Right renal pelvis (tissue), 4 donors: Measurements from ENCODE around the gene NKPD1. TPM values are rescaled to one million over a fixed set of nuclear protein-coding genes. Genes with fewer than 3 reads are reported as not detected.
"Not testable (repeated sequence)": the region's sequence is repeated elsewhere in the genome, so short reads cannot be mapped to it uniquely, and the experiment has no call there.

Experiments used
- DNase-seq, 4 donors: peaks; one replicate each; pipeline ENCODE4 v3.0.0-alpha.2; 2013; ENCODE audit warnings: low read depth in 4 of 4, low spot score in 3 of 4, missing footprints in 1 of 4
- polyA plus RNA-seq, 4 donors: library from polyadenylated mRNA; unstranded; fragments of 120-200 nt; gene quantifications; one replicate each; pipeline ENCODE4 v1.2.1, GENCODE V29; 2013; ENCODE audit not compliant: insufficient read length in 4 of 4

NKPD1 gene
- polyA plus RNA-seq, 4 donors, result 0.10 to 0.25 (median 0.11) TPM

DNA sequence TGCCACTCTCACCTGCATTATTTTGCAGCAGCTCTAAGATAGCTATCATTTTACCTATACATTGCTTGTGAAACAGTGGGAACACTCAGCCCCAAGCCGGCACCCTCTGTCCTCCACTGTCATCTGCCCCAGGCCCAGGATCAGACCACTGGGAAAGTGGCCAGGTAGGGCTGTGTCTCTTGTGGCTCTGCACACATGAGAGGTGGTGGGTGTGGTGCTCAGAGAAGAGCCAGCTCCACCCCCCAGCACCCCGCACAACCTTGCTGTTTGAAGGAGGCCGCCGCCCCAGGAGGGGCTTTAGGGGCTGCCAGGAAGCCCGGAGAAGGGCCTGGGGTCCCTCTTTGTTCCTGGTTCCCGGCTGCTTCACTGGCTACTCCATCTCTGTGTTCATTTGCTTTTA is 41.2 kb downstream of the NKPD1 start:
- no peak for DNase-seq

DNA sequence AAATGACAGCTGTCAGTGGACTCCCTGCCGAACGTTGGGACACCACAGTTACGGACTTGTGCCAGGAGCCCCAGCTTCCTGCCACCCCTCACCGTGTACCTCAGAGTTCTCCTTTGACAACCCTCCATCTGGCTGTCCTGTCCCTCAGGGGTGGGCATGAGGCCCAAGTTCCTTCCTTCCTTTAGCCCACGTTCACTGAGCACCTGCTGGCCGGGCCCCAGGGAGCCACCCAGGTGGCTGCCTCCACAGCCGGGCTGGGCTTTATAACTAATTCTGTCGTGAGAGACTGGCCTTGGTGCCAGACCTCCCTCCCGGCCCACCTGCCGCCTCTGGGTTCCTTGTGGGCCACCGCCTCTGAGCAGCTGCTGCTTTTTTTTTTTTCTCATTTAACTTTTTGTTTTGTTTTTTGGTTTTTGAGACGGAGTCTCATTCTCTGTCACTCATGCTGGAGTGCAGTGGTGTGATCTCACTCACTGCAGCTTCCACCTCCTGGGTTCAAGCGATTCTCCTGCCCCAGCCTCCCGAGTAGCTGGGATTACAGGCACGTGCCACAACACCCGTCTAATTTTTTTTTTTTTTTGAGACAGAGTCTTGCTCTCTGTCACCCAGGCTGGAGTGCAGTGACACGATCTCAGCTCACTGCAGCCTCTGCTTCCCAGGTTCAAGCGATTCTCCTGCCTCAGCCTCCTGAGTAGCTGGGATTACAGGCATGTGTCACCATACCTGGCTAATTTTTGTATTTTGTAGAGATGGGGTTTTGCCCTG is 42.0 kb downstream of the NKPD1 start:
- not testable (repeated sequence) for DNase-seq

DNA sequence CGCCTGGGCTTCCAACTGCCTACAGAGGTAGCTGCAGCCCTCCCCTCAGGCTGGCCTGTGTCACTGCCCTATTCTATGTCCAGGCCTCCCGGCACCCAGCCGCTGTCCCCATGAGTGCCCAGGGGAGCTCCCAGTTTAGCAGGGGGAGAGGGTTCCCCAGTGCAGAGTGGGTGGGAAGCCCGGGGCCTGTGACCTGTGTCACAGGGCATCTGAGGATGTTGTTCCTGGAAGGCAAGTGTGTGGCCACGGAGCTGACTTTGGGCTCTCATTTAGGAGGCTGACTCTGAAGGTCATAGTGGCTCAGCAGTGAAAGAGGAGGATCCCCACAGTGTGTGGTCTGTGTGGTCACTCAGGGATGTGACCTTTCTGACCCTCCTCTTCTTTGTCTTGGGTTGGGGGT is 42.7 kb downstream of the NKPD1 start:
- DNase-seq, result no peak

DNA sequence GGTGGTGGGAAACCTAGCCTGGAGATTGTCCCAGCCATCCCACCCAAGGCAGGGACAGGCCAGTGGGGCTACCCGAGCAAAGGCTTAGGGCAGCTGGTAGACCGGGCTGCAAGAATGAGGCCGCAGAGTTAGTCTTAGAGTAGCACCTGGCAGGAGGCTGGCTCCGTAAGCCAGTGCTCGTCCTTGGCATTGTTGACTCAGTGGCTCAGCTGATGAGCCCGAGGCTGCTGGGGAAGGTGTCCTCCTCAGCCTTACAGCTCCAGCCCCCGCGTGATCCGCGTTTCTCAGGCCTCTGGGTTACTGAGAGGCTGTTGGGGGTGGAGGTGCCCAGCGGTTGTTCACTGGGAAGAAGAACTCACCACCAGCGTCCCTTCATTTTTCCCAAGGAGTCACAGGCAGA is 43.1 kb downstream of the NKPD1 start:
- no peak for DNase-seq

DNA sequence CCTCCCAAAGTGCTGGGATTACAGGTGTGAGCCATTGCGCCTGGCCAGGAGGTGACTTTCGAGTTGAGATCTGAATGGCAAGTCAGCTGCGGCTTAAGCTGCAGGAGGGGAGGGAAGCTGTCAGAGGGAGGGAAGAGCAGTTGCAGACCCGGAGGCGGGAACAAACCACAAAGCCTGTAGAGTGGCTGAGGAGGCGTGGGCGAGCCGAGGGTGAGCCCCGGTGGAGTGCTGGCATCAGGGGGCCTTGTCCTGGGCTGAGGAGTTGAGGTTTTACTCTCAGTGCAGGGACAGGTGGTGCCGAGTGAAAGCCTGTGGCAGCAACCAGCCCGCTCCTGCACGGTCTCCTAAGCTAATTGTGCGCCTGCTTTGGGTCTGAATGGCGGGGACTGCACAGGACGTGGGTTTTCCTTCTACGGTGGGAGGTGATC is 43.6 kb downstream of the NKPD1 start:
- no peak for DNase-seq

DNA sequence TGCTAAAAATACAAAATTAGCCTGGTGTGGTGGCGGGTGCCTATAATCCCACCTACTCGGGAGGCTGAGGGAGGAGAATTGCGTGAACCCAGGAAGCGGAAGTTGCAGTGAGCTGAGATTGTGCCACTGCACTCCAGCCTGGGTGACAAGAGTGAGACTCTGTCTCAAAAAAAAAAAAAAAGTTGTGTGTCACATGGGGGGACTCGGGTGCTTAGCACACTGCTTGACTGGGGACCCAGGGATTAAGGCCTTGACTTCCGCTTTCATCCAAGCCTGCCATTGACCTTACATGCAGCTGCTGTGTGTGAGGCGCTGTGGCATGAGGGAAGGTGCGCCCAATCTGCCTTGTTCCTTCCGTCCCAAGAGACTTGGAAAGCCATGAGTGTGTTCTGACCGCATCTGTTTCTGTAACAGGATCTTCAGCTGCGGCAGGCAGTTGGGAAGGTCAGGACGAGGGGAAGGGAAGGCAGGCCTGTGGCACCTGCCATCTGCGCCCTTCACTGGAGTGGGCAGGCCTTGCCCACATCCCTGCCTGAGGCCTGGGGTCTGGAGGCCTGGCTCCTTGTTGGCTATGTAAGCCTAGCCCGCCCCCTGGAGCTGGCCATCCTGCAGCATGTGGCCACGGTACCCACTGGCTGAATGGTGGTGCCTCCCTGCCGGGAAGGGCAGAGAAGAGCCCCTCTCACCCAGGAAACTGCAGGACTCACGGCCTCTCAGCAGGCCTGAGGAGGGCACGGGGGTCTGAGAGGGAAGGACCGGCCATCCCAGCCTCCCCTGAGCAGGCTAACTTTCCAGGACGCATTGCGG is 44.8 kb downstream of the NKPD1 start:
- DNase-seq, result no peak

DNA sequence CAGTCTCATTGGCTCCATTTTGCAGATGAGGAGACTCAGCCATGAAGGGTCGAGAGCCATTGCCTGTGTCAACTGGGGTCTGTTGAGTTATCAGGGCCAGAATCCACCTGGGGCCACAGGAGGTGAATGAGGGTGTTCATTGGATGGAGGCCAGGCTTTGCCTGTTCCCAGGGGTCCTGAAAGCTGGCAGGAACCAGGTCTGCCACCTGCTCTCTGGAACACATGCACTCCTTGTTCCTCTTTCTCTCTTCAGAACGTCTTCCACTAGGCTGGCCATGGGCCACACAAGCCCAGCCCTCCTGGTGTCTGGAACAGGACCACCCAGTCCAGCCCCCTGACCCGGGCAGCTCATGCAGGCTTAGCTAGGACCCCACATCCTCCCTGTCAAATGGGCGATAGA is 46.7 kb downstream of the NKPD1 start:
- DNase-seq, result no peak

DNA sequence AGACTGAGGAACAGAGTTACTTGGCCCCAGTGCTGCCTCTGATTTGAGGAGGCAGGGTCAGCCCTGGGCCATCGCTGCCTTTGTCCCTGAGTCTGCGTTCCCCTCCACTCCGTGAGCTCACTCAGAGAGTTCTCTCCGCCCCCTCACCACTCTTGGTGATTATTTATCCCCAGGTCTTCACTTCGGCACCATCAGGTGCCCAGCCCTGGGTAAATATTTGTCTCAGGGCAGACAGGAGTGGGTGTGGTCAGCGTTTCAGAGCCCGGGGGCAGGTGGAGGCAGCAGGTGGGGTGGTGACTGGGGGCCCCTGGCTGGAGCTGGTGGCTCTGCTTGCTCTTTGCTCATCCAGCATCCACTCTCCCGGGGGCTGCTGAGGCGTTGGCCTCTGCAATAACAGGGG is 47.2 kb downstream of the NKPD1 start:
- no peak for DNase-seq

DNA sequence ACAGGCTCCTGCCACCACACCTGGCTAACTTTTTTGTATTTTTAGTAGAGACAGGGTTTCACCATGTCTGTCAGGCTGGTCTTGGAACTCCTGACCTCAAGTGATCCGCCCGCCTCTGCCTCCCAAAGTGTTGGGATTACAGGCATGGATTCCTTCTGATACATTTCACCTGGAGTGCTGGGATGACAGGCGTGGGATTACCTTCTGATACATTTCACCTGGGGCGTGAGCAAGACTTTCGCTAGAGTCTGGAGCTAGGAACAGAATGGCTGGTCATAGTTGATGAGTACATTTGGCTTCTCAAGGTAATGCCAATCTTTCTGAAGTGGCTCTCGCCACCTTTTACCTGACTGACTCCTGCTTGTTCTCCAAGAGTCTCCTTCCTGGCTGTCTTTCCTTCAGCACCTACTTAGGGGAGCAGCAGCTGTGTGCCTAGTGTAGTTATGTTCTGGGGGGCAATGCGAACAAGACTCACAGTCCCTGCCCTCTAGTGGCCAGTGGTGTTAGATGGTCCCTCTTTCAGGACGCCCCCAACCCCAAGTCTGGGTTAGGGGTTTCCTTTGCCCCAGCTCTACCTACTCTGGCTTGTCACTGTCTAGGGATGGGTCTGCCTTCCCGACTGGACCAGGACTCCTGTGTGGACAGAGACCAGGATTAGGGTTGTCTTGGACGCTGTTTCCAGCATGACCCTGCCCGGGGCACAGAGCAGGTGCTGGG is 48.5 kb downstream of the NKPD1 start:
- DNase-seq, result no peak

Other genes starting within 250 kb of the NKPD1 start
- gene APOC1, start 246.4 kb downstream of the NKPD1 start, polyA plus RNA-seq, result 10 to 100 TPM; 10.5 to 12.5 (median 11.2) TPM
- not detected for gene APOC4, start 218.7 kb downstream of the NKPD1 start, polyA plus RNA-seq
- gene APOC2, start 214.9 kb downstream of the NKPD1 start, polyA plus RNA-seq, result 10 to 100 TPM in 2 of 4 donors, 1 to 10 TPM in 2; 6.2 to 14.9 (median 9.6) TPM
- 100 to 1,000 TPM; 107 to 127 (median 121) TPM for gene CLPTM1, start 205.6 kb downstream of the NKPD1 start, polyA plus RNA-seq
- gene RELB, start 159.5 kb downstream of the NKPD1 start, polyA plus RNA-seq, result 1 to 10 TPM; 5.2 to 7.7 (median 5.9) TPM
- 10 to 100 TPM; 55.8 to 63.3 (median 59.1) TPM for gene CLASRP, start 121.9 kb downstream of the NKPD1 start, polyA plus RNA-seq
- 1 to 10 TPM in 1 of 4 donors, under 1 TPM in 3; 0.78 to 1.5 (median 0.95) TPM for gene ZNF296, start 84.5 kb downstream of the NKPD1 start, polyA plus RNA-seq
- 10 to 100 TPM; 19.0 to 26.7 (median 21.8) TPM for gene GEMIN7, start 81.7 kb downstream of the NKPD1 start, polyA plus RNA-seq
- 10 to 100 TPM; 23.8 to 35.3 (median 26.0) TPM for gene PPP1R37, start 67.8 kb downstream of the NKPD1 start, polyA plus RNA-seq
- 10 to 100 TPM; 32.1 to 60.7 (median 35.3) TPM for gene TRAPPC6A, start 17.3 kb upstream of the NKPD1 start, polyA plus RNA-seq
- gene BLOC1S3, start 17.8 kb upstream of the NKPD1 start, polyA plus RNA-seq, result 10 to 100 TPM; 10.5 to 13.9 (median 11.2) TPM
- gene EXOC3L2, start 84.4 kb upstream of the NKPD1 start, polyA plus RNA-seq, result 10 to 100 TPM in 1 of 4 donors, 1 to 10 TPM in 3; 8.2 to 12.6 (median 8.9) TPM
- gene MARK4, start 90.3 kb upstream of the NKPD1 start, polyA plus RNA-seq, result 10 to 100 TPM; 35.9 to 42.3 (median 40.7) TPM
- under 1 TPM; 0.33 to 0.84 (median 0.56) TPM for gene CKM, start 161.9 kb upstream of the NKPD1 start, polyA plus RNA-seq
- 1 to 10 TPM in 2 of 4 donors, under 1 TPM in 2; 0.76 to 3.0 (median 1.1) TPM for gene KLC3, start 179.8 kb upstream of the NKPD1 start, polyA plus RNA-seq
- 10 to 100 TPM; 33.2 to 35.5 (median 33.8) TPM for gene ERCC2, start 209.6 kb upstream of the NKPD1 start, polyA plus RNA-seq
- gene PPP1R13L, start 244.1 kb upstream of the NKPD1 start, polyA plus RNA-seq, result 10 to 100 TPM in 2 of 4 donors, 1 to 10 TPM in 2; 7.3 to 12.0 (median 9.1) TPM
- 1 to 10 TPM; 3.4 to 5.3 (median 3.9) TPM for gene POLR1G, start 245.7 kb upstream of the NKPD1 start, polyA plus RNA-seq